Lung (tissue), 12 donors: ENCODE measurements around the gene TMEM100. TPM values are rescaled to one million over a fixed set of nuclear protein-coding genes. Genes with fewer than 3 reads are reported as not detected.
A peak's percentile ranks its signal among the peaks of the same experiment; 100 is the strongest.

ENCODE experiments used
- ATAC-seq: fragments of 200-7000 bp; cut with Tn5 transposase; one replicate; pipeline ENCODE4 v1.9.1; 2020; ENCODE audit warnings: moderate number of reproducible peaks; ENCODE audit not compliant: insufficient read depth, low FRiP score
- DNase-seq, 3 donors: peaks; one replicate each; pipeline ENCODE4 v3.0.0-alpha.2; 2013 to 2017
- H3K27ac ChIP-seq, 2 donors: one replicate each; pipeline ENCODE4 v1.5.1; 2013; ENCODE audit warnings: mild to moderate bottlenecking in 2 of 2, moderate library complexity in 2 of 2, control low read depth in 1 of 2, inconsistent platforms in 1 of 2, low read depth in 1 of 2, low read length in 1 of 2
- H3K27me3 ChIP-seq, 3 donors: one replicate each; pipeline ENCODE4 v1.5.1; 2013; ENCODE audit warnings: low read length in 2 of 3; ENCODE audit not compliant: control insufficient read depth in 3 of 3, insufficient read depth in 3 of 3
- H3K36me3 ChIP-seq, 4 donors: one replicate each; pipeline ENCODE4 v1.5.1; 2013; ENCODE audit warnings: low read length in 4 of 4, mild to moderate bottlenecking in 1 of 4, moderate library complexity in 1 of 4; ENCODE audit not compliant: control insufficient read depth in 4 of 4, insufficient read depth in 4 of 4
- H3K4me1 ChIP-seq, 5 donors: one replicate each; pipeline ENCODE4 v1.5.1; 2013; ENCODE audit warnings: low read length in 5 of 5, mild to moderate bottlenecking in 2 of 5, moderate library complexity in 1 of 5; ENCODE audit not compliant: control insufficient read depth in 5 of 5, insufficient read depth in 5 of 5
- H3K4me3 ChIP-seq: one replicate; pipeline ENCODE4 v1.5.1; 2013; ENCODE audit warnings: mild to moderate bottlenecking, control low read depth, moderate library complexity
- H3K9ac ChIP-seq, 2 donors: one replicate each; pipeline ENCODE4 v1.5.1; 2013; ENCODE audit warnings: low read length in 2 of 2, control low read depth in 1 of 2; ENCODE audit not compliant: insufficient read depth in 1 of 2
- H3K9me3 ChIP-seq, 4 donors: one replicate each; pipeline ENCODE4 v1.5.1; 2013; ENCODE audit warnings: low read length in 3 of 4, mild to moderate bottlenecking in 1 of 4, moderate library complexity in 1 of 4; ENCODE audit not compliant: control insufficient read depth in 4 of 4, insufficient read depth in 3 of 4
- WGBS, 2 donors: extraction: QIAGEN DNeasy Blood & Tissue Kit; methylation state at CpG; one replicate each; pipeline ENCODE4 v1.1.7; 2013; 5-methylcytosine and 5-hydroxymethylcytosine counted together
- polyA plus RNA-seq, 2 donors: library from polyadenylated mRNA; stranded (reverse); fragments of 200-250 nt; gene quantifications; one replicate each; pipeline ENCODE4 v1.2.1, GENCODE V29; 2013
- total RNA-seq, 2 donors: library from RNA; depleted of rRNA in 1 of 2; stranded (reverse); fragments of >200 nt in 1 of 2; gene quantifications; one replicate each; pipeline ENCODE4 v1.2.1, GENCODE V29; 2014 to 2021
- TF ChIP-seq, protein P1 (sequence below): IDR thresholded peaks from 2 replicates; pipeline ENCODE4 v1.5.1; 2012; ENCODE audit warnings: mild to moderate bottlenecking; ENCODE audit errors: control extremely low read depth, extremely low read depth
- donor health status: control.
- donor health status: control.
- donor health status: Bipolar disorder and iron deficiency.
- donor health status: healthy.
- donor health status: DM: yes; HTN: yes; CAD: no.

The TMEM100 gene
- total and polyA plus RNA-seq, 4 donors = 63.6 to 127 (median 83.4) TPM

DNA sequence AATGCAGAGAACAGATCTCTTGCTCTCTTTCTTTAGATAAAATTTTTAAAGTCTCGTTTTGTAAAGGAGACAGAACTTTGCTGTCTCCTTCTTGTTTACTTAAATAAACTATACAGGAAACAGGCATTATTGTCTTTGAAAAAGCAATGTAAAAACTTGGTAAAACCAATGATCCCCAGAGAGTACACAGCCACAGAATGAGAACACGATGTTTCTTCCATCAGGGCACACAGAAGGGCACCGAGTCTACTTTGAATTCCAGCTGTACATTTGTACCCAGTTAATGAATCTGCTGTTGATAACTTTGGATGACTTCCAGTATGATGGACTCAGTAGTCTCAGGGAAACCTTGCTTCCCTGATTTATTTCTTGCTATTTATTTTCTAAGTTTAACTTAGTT, 8.1 kb upstream of the TMEM100 start:
- Histone ChIP-seq H3K4me1 (peaks cover 2 to 72% (median 26%) of the 10 kb centered on the region in 5 donors), H3K27me3 (no peaks in the 10 kb centered on the region), H3K9me3 (no peaks in the 10 kb centered on the region), H3K4me3 (no peak overlapping the region), H3K27ac (peak overlapping the region in 1 of 2 donors; percentile 17), H3K9ac (peak overlapping the region in 1 of 2 donors; percentile 35), H3K36me3 (no peaks in the 10 kb centered on the region)
- WGBS, 2 donors = 36 to 71% methylated on average over 3 of the region's 3 CpGs
- TF ChIP-seq, protein P1, sequence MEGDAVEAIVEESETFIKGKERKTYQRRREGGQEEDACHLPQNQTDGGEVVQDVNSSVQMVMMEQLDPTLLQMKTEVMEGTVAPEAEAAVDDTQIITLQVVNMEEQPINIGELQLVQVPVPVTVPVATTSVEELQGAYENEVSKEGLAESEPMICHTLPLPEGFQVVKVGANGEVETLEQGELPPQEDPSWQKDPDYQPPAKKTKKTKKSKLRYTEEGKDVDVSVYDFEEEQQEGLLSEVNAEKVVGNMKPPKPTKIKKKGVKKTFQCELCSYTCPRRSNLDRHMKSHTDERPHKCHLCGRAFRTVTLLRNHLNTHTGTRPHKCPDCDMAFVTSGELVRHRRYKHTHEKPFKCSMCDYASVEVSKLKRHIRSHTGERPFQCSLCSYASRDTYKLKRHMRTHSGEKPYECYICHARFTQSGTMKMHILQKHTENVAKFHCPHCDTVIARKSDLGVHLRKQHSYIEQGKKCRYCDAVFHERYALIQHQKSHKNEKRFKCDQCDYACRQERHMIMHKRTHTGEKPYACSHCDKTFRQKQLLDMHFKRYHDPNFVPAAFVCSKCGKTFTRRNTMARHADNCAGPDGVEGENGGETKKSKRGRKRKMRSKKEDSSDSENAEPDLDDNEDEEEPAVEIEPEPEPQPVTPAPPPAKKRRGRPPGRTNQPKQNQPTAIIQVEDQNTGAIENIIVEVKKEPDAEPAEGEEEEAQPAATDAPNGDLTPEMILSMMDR = no peak
- ATAC-seq (no peak), DNase-seq (peak in 1 of 3 donors; percentile 41)

DNA sequence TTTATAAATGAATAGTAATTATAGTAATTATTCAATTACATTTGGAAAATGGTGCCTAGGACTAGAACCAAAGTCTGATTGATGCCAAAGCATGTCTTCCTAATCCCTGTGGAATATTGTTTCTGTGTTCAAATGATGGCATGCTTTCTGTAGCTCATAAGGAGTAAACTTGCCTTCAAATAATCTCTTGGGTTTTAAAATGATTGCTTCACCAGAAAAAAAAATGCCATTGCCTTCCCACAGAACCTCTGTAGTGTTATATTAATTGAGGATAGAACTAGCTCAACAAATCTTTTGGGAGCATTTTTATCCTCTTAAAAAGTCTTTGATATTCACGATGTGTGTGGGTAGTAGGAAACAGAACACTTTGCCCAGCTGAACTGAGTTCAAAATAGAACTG, 7.7 kb upstream of the TMEM100 start:
- ATAC-seq (no peak), DNase-seq (no peak)
- Histone ChIP-seq H3K4me1 (peaks cover 2 to 76% (median 26%) of the 10 kb centered on the region in 5 donors), H3K4me3 (no peak overlapping the region), H3K27me3 (no peaks in the 10 kb centered on the region), H3K9me3 (no peaks in the 10 kb centered on the region), H3K36me3 (no peaks in the 10 kb centered on the region), H3K9ac (no peak overlapping the region), H3K27ac (peak overlapping the region in 1 of 2 donors; percentile 17)
- 19 to 57% methylated on average over 1 of the region's 1 CpG for WGBS, 2 donors
- TF ChIP-seq, protein P1 = no peak

DNA sequence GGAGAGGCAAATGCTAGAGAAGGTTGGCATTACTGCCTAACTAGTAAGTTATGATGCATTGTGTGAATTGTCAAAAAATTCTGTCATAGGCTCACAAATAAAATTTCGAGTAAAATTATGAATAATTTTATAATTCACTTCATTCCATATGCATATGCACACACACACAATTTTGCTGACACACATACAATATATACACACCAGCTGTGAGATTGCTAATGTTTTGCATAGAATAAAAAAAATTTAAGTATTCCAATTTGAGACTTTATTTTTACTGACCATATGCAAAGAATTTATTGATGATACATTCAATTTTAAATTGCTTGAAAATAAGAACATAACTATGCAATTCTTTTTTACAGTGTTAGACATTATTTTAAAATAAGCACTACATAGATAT, 6.8 kb upstream of the TMEM100 start:
- peaks cover 2 to 81% (median 26%) of the 10 kb centered on the region in 5 donors for H3K4me1 ChIP-seq
- H3K9ac ChIP-seq = no peak overlapping the region
- WGBS, 2 donors = 67 to 83% methylated on average over 1 of the region's 1 CpG
- TF ChIP-seq, protein P1 = no peak
- no peaks in the 10 kb centered on the region for H3K36me3 ChIP-seq
- H3K27me3 ChIP-seq = no peaks in the 10 kb centered on the region
- H3K9me3 ChIP-seq = no peaks in the 10 kb centered on the region
- no peak overlapping the region for H3K4me3 ChIP-seq
- DNase-seq (no peak), ATAC-seq (no peak)
- H3K27ac ChIP-seq = no peak overlapping the region

DNA sequence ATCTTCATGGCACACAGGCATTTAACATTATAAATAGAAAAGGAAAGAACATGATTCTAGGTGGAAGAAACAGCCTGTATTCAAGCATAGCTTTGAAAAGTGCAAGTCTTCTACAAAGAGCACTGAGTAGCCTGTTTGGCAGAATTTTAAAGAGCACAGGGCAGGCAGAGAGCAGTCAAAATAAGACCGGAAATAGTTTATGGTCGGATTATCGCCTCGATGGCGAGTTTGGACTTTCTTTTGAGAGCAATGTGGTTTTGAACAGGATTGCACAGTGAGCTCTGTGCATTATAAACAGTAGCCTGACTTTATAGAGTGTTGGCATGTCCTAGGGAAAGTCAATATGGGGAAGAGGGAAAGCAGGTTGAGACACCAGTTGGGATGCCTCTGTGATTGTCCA, 6.2 kb upstream of the TMEM100 start:
- H3K4me1 ChIP-seq = peaks cover 0 to 74% (median 20%) of the 10 kb centered on the region in 5 donors
- no peaks in the 10 kb centered on the region for H3K36me3 ChIP-seq
- no peak overlapping the region for H3K4me3 ChIP-seq
- H3K9ac ChIP-seq = no peak overlapping the region
- 64 to 66% methylated on average over 5 of the region's 5 CpGs for WGBS, 2 donors
- H3K27me3 ChIP-seq = no peaks in the 10 kb centered on the region
- TF ChIP-seq, protein P1 = no peak
- peak in 1 of 3 donors; percentile 8 for DNase-seq
- ATAC-seq = no peak
- peak overlapping the region in 1 of 2 donors; percentile 74 for H3K27ac ChIP-seq
- H3K9me3 ChIP-seq = no peaks in the 10 kb centered on the region
